ENCODE measurements around the gene SERPINH1.
A peak's percentile ranks its signal among the peaks of the same experiment; 100 is the strongest.

Gene SERPINH1

DNA sequence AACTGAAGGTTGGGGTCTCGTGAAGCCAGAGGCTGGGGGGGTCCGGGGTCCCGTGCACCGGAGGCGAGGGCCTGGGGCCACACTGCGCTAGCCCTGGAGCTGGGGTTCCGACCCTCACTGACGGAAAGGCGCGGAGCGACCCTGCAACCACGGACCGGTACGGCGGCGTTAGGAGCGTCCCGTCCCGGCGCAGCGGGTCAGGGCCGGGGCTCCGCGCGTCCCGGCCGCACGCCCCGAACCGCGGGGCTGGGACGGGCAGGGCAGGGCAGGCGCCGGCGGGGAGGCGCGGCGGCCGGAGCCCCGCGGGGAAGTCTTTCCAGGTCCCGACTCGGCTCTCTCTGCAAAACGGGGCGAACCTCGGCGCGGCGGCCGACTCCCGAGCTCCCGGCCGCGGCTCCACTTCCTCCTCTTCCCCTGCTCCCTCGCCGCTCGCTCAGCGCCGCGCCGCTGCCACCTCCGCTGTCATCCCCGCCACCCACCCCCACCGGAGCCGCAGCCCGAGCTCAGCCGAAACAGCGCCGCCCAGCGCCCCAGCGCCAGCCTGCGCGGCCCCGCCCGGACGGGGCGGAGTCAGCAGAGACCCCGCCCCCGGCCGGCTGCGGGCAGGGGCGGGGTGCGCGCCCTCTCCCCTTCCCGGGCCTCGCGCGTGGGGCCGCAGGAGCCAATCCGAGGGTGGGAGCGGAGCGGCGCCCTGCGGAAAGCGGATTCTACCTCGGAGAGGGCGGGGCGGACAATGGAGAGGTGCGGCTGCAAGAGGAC is 36.4 kb upstream of the SERPINH1 start, which contains the start of gene GDPD5:
Gene GDPD5, minus strand, starts transcription at position 509 of the 759 bp plus-strand sequence. CDS start 48,206 bp downstream, outside the sequence.
- peak; percentile 44 for TF ChIP-seq CTCF (conservative IDR thresholded peaks at IDR 0.05; ENCODE audit: low read depth, low read length)
- DNase-seq (ENCODE audit: low read depth), result peak; percentile 33
- peak within 1 kb of the TSS; percentile 77 for H3K4me3 ChIP-seq (ENCODE audit: low read length)

DNA sequence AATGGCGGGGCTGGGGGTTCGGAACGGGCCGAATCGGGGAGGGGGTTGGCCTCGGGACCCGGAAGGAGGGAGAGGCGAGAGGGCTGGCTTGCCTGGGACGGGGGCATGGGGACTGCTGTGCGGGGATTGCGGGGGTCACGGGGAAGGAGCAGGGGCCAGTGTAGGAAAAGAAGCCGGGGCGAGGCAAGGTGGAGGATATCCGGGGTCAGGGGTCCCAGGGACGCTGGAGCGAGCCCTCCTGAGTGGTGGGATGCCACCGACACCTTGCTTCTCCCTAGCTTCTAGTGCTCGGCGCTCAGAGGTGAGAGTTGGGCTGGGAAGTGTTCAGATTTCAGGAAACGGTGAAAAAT is 35.9 kb upstream of the SERPINH1 start:
- no peak for TF ChIP-seq CTCF (conservative IDR thresholded peaks at IDR 0.05; ENCODE audit: low read depth, low read length)
- no peak for DNase-seq (ENCODE audit: low read depth)
- H3K4me3 ChIP-seq (ENCODE audit: low read length), result peak overlapping the region; percentile 67

GRCh38 chr11:75527130-75527529 is 34.9 kb upstream of the SERPINH1 start:
- no peak for DNase-seq (ENCODE audit: low read depth)
- H3K4me3 ChIP-seq (ENCODE audit: low read length), result no peak overlapping the region
- TF ChIP-seq CTCF (conservative IDR thresholded peaks at IDR 0.05; ENCODE audit: low read depth, low read length), result no peak

DNA sequence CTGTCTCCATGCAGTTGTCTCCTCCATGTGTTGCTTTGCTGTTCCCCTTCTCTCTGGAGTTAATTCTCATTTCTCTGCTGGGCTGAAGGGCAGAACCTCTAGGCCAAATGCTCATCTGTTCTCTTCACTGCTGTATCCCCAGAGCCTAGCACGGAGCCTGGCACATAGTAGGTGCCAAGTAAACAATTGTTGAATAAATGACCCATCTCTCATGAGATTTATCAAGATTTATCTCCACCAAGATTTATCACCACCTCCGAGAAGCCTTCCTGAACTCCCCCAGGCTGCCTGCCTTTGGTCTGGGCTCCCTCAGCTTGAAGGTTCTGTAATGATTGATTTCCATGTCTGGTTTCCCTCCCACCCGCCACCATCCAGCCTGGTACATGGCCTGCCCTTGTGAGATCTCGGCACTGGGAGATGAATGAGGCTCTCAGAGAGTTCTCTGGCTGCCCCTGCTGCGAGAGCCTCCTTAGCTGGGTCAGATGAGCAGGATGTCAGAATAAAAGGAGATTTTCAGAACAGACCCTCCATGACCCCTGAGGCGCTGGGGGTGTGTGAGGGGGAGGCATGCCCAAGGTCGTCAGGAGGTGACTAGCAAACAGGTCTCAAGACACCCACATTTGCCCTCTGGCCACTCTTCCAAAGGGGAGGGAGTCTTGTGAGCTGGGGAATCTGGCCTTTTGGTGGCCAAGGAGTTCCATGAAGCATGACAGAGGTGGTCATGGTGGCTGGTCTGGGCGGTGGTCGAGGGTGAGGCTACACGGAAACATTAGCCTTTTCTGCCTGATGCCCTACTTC is 33.9 kb upstream of the SERPINH1 start:
- no peak overlapping the region for H3K4me3 ChIP-seq (ENCODE audit: low read length)
- no peak for DNase-seq (ENCODE audit: low read depth)
- no peak for TF ChIP-seq CTCF (conservative IDR thresholded peaks at IDR 0.05; ENCODE audit: low read depth, low read length)

DNA sequence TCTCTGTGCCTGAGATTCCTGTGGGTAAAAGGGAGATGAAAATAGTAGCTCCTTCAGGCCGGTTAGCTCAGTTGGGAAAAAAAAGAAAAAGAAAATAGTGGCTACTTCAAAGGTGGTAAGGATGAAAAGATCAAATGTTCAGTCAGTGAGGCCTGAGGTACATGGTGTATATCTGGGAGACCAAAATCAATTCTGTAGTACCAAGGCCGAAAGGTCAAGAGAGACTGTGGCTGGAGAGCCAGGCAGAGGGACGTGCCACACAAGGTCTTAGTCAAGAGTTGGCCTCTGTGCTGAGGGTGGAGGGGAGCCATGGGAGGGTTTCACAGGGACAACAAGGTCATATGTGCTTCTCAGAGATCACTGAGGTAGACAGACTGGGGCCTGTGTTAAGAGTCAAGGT is 31.5 kb upstream of the SERPINH1 start:
- DNase-seq (ENCODE audit: low read depth), result no peak
- H3K4me3 ChIP-seq (ENCODE audit: low read length), result no peak overlapping the region
- no peak for TF ChIP-seq CTCF (conservative IDR thresholded peaks at IDR 0.05; ENCODE audit: low read depth, low read length)

- H3K4me3 ChIP-seq (ENCODE audit: low read length), result no peak overlapping the region
- TF ChIP-seq CTCF (conservative IDR thresholded peaks at IDR 0.05; ENCODE audit: low read depth, low read length), result no peak
- no peak for DNase-seq (ENCODE audit: low read depth)
These were observed 30.7 kb upstream of the SERPINH1 start for GRCh38 chr11:75531325-75531724.
